Hematopoietic multipotent progenitor cell treated with erythropoietin and hydrocortisone succinate and interleukin-3 and kit ligand, for 4 days (in vitro differentiated cells): ENCODE results near the gene TRIP10.

Experiments used
- DNase-seq: peaks from one replicate; pipeline ENCODE4 v3.0.0-alpha.2; 2015

The TRIP10 gene

DNA sequence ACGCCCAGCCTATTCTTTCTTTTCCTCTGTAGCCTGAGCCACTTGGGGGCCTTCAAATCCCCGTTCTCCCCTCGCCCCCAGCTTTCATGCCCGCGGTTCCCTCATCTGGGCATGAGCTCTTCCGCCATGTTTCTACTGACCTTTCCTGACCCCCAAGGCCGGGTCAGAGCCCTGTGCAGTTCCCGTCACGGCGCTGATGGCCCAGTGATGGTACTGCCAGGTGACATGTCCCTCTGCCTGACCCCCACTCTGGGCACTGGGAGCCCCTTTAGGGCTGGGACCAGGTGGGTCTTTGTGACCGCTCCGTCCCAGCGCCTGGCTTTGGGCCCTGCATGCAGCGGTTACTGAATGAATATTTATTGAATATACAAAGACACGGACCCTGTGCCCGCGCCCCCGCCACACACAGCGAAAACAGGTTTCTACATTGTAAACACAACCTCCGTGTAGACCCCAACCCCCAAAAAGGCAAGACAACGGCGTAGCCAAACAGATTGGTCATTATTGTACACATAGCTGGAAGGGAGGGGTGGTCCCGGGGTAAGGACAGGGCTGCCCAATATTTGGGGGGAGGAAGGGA is 9.8 kb upstream of the TRIP10 start:
- DNase-seq: no peak

GRCh38 chr19:6730153-6730804 is 9.2 kb upstream of the TRIP10 start:
- DNase-seq: peak; percentile 93

DNA sequence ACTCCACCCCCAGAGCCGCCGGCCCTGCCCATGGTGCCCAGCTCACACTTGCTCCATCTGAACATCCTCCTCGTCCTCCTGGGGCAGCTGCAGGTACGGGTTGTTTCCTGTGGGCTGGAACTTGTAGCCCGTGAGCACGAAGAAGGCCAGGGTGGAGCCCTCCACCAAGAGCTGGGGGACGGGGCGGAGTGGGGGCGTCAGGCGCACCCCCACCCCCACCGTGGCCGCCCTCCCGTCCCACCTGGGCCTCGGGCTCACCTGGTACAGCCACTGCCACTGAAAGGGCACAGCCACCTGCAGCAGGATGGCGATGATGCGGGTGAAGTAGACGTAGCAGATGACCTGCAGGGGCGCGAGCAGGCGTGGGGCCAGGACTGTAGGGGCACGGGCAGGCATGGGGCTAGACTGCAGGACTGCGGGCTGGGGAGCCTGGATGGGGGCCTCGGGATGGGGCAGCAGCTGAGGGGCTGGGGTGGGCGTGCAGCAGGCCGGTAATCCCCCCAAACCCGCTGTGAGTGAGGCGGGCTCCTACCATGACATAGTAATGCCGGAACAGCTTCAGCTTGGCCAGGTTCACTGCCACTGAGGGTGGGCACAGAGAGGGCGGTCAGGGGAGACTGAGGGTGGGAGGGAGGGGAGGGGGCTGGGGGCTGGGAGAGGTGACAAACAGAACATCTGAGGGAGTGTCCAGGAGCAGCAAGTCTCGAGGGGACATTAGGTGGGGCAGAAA is 8.4 kb upstream of the TRIP10 start:
- DNase-seq: no peak

DNA sequence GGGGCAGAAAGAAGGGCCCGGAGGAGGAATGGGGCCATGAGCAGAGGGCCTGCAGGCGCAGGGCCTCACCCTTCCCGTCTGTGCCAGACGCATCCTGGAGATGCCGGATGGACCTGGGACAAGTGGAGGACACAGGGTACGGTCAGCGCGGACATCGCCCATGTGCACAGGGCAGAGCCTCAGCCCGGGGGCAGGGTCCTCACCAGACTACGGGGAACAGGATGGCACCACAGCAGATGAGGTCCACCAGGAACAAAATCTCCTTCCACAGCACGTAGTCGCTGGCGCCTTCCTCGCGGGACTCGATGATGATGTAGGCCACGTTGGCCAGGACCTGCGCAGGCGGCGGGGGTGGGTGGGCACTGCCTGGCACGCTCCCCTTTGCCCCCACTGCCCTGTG is 7.7 kb upstream of the TRIP10 start:
- DNase-seq: no peak

DNA sequence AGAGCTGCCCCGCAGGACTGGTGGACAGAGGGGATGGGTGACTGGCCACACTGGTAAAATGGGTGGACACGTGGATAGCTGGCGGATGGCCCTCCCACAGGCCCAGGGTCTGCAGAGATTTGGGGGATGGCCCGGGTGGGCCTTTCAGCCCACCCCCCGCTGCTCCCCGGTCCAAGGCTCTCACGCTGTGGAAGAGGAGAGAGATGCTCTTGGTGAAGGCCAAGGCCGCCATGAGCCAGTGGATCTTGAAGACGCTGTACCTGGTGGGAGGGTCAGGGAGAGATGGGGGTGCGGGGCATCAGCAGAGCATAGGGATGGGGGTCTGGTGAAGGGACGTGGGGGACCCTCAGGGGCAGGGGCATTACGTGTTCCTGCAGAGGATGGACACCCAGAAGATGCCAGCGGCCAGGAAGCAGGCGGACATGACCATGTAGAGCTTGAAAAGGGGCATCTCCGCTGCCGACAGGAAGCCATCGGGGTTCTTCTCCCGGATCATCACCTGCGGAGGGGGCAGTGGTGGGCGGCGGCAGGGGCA is 6.6 kb upstream of the TRIP10 start:
- no peak for DNase-seq

- DNase-seq: no peak
Measured at GRCh38 chr19:6733338-6734095, 6.0 kb upstream of the TRIP10 start.

DNA sequence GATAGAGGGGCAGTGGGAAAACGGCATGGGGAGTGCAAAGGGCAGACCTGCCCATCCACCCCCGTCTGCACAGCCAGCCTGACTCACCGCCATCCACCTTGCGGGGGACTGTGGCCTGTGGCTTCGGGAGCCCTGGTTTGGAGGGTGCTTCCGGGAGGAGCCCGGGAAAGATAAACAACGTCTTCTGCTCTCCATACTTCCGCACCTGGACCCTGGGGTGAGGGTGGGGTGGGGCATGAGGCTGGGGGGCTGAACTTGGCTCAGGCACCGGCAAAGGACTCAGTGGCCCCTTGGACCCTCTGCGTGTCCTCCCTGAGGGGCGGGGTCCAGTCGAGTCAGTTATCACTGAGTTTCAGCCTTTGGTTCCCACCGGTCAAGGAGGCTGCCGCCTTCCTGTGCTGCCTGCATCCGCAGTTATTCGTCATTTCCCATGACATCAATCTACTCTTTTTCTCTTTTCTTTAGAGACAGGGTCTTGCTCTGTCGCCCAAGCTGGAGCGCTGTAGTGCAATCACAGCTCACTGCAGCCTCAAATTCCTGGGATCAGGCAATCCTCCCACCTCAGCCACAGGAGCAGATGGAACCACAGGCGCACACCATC is 5.3 kb upstream of the TRIP10 start:
- no peak for DNase-seq

GRCh38 chr19:6735181-6735911 is 4.1 kb upstream of the TRIP10 start:
- no peak for DNase-seq

- DNase-seq: peak; percentile 94
Measured at GRCh38 chr19:6736169-6736916, 3.1 kb upstream of the TRIP10 start.

DNA sequence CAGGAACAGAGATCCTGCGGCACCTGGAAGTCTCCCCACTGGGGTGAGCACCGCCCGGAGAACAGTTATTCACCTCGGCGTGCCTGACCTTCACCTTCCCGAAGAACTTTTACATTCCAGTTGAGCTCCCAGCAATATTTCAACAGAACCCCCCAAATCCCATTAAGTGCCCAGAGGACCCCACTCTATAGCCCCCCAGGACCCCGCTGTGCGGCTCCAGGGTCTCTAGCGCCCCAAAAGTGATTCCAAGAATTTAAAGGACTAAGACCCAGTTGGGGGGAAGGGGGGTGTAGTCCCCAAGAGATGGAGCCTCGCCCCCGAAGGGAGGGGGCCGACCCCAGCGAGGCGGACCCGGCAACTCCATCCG is 2.6 kb upstream of the TRIP10 start:
- DNase-seq: no peak

- peak; percentile 100 for DNase-seq
Measured at GRCh38 chr19:6737284-6737872, 2.1 kb upstream of the TRIP10 start, which contains the start of gene GPR108. GPR108 (minus strand) TSS chr19:6737580; CDS start chr19:6737576, 4 bp downstream.

GRCh38 chr19:6737873-6738786 is 1.4 kb upstream of the TRIP10 start:
- DNase-seq: peak; percentile 95

DNA sequence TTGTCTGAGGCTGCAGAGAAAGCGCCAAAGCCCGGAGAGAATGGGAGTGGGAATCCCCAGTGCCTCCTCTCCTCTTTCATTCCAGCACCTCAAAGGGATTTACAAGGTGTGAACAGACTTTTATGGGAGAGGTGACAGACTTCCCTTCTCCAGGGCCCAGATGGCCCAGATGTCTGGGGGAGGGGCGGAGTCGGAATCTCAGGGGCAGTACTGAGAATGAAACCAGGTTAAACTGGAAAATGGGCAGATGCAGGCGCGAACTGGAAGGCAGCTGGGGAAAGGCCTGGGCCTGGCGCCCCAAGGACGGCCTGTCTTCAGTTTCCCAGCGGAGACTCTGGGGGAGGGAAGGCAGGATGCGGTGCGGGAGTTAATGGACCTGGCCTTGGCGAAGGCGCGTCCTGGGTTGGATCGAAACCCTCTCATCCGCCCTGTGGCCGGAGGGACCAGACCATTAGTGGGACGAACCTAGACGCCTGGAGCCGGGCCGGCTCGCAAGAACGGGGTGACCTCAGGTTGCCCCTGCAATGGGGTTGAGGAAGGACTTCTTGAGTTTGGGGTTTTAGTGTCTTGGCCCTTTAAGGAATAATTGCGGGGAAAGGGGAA is 592 bp upstream of the TRIP10 start:
- no peak for DNase-seq

GRCh38 chr19:6739883-6740588 is 556 bp downstream of the TRIP10 start:
- no peak for DNase-seq

- peak; percentile 35 for DNase-seq
Measured at GRCh38 chr19:6740589-6741343, 1.3 kb downstream of the TRIP10 start.

DNA sequence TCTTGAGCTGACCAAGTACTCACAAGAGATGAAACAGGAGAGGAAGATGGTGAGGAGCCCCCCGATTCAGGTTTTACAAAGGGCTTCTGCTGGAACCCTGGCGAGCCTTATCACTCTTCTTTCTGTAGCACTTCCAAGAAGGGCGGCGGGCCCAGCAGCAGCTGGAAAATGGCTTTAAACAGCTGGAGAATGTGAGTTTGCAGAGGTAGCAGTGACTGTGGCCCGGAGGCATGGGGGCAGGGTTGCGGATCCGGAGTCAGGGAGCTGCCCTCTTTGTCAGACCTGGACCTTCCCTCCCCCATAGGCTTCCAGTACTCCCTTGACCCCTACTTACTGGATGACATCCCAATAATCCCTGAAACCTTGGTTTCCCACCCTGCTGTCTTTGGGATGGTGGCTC is 3.6 kb downstream of the TRIP10 start:
- DNase-seq: no peak

DNA sequence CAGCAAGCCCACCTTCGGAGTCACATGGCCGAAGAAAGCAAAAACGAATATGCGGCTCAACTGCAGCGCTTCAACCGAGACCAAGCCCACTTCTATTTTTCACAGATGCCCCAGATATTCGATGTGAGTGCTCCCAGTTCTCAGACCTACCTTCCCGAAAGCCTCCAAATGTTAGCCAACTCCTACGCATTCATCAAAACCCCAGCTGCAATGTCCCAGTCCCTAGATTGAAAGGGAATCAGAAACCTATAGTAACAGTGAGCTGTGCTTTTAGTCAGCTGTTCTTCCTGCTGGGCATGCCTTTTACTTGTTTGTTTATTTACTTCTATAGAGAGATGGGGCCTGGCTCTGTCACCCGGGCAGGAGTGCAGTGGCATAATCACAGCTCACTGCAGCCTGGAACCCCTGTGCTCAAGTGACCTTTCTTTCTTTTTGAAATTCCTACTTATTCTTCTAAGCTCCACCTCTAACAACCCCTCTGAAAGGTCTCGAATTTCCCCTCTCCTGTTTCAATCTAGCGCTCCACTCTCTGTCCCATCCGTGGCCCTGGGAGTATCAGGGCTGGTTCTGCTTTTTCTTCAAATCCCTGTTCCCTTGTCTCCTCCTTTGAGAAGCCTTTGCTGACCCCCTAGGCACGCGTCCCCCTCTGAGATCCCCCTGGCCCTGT is 4.4 kb downstream of the TRIP10 start:
- no peak for DNase-seq
